Central memory CD8-positive, alpha-beta T cell (primary cell): Measurements from ENCODE around the gene ITGA3.

Experiments
- ATAC-seq: fragments of 150-1000 bp; cut with Tn5 transposase; replicated peaks from 2 replicates; pipeline ENCODE4 v1.10.0; 2022; ENCODE audit warnings: mild to moderate bottlenecking, moderate FRiP score, moderate number of reproducible peaks; ENCODE audit not compliant: poor library complexity, severe bottlenecking; ENCODE audit errors: extremely low read depth
- DNase-seq, 2 donors: peaks; one replicate each; pipeline ENCODE4 v3.0.0; 2021; ENCODE audit warnings: low spot score in 2 of 2
- H3K27ac Mint-ChIP-seq: one replicate; pipeline ENCODE4 v1.8.0; 2022; ENCODE audit warnings: low read depth, mild to moderate bottlenecking, moderate library complexity, mixed read lengths
- H3K27me3 Mint-ChIP-seq: one replicate; pipeline ENCODE4 v1.8.0; 2022; ENCODE audit warnings: mixed read lengths
- H3K36me3 Mint-ChIP-seq: one replicate; pipeline ENCODE4 v1.8.0; 2022; ENCODE audit warnings: mild to moderate bottlenecking, moderate library complexity, mixed read lengths; ENCODE audit not compliant: insufficient read depth
- H3K4me1 Mint-ChIP-seq: one replicate; pipeline ENCODE4 v1.8.0; 2022; ENCODE audit warnings: mixed read lengths
- H3K4me3 Mint-ChIP-seq: one replicate; pipeline ENCODE4 v1.8.0; 2022; ENCODE audit warnings: mild to moderate bottlenecking, moderate library complexity, mixed read lengths
- H3K9me3 Mint-ChIP-seq: one replicate; pipeline ENCODE4 v1.8.0; 2022; ENCODE audit warnings: mixed read lengths

Gene ITGA3

GRCh38 chr17:50050431-50051032 lies 5.4 kb upstream of the ITGA3 start:
- H3K4me1 Mint-ChIP-seq: peaks cover 15% of the 10 kb centered on the region

DNA sequence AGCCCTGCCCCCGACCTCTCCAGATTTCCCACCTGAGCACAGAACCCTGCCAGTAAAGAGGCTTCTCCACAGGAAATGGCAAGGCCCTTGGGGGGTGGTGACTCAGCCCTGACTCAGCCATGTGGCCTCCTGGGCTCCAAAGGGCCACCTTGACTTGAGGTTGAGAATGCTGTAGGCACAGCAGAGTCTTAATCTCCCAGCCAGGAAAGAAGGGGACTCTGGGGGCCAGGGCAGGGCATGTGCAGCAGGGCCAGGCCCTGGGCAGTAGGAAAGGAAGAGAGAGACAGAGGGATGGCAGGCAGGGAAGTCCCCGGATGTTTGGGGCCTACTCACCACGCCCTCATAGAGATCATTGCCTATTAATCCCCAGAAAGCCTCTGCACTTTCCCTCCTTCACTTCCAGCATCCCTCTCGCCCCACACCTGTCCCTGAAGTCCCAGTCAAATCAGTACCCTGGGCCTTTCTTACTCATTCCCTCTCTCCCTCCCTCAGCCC lies 4.8 kb upstream of the ITGA3 start:
- ATAC-seq: no peak
- Mint-ChIP-seq H3K4me3 (no peak overlapping the region), H3K27ac (no peak overlapping the region), H3K36me3 (no peaks in the 10 kb centered on the region), H3K4me1 (peaks cover 18% of the 10 kb centered on the region), H3K9me3 (no peaks in the 10 kb centered on the region), H3K27me3 (peaks cover 6% of the 10 kb centered on the region)
- DNase-seq: no peak

More at GRCh38 chr17:50050431-50051032, 5.4 kb upstream of the ITGA3 start:
- DNase-seq: no peak
- Mint-ChIP-seq H3K27ac (no peak overlapping the region), H3K27me3 (peaks cover 6% of the 10 kb centered on the region), H3K36me3 (no peaks in the 10 kb centered on the region), H3K4me3 (no peak overlapping the region), H3K9me3 (no peaks in the 10 kb centered on the region)
- no peak for ATAC-seq

- H3K27me3 Mint-ChIP-seq: peaks cover 6% of the 10 kb centered on the region
- H3K4me1 Mint-ChIP-seq: peaks cover 18% of the 10 kb centered on the region
- H3K4me3 Mint-ChIP-seq: no peak overlapping the region
- H3K27ac Mint-ChIP-seq: no peak overlapping the region
- DNase-seq (no peak), ATAC-seq (no peak)
- H3K9me3 Mint-ChIP-seq: no peaks in the 10 kb centered on the region
- H3K36me3 Mint-ChIP-seq: no peaks in the 10 kb centered on the region
Observed at GRCh38 chr17:50051606-50052005, 4.3 kb upstream of the ITGA3 start.

DNA sequence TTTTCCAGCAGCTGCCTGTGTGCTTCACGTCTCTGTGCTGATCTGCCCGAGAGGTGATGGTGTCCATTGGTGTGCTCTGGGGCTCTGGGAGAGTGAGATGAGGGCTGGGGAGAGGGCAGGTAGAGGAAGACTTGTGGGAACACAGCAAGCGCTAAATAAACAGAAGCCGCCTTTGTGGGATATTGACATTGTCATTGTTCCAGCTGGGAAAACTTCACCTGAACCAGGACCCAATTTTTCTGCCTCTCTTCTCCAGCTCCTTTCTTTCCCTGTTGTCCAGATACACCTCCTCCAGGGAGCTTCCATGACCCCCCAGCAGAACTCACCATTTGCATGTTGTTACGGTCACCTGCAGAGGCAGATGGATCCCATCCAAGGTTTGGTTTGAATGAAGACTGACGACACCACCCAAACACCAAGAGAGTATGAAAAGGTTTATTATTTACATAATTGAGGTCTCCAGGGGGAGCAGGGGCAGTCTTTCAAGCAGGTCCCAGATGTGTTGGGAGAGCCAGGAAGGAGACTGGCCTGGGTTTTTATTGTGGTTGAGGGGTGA lies 3.6 kb upstream of the ITGA3 start:
- no peaks in the 10 kb centered on the region for H3K27me3 Mint-ChIP-seq

GRCh38 chr17:50052822-50053653 lies 2.9 kb upstream of the ITGA3 start:
- ATAC-seq: no peak

More for the DNA sequence above, 3.6 kb upstream of the ITGA3 start:
- Mint-ChIP-seq H3K27ac (no peak overlapping the region), H3K4me3 (no peak overlapping the region), H3K9me3 (no peaks in the 10 kb centered on the region), H3K4me1 (peaks cover 18% of the 10 kb centered on the region), H3K36me3 (no peaks in the 10 kb centered on the region)
- ATAC-seq (no peak), DNase-seq (no peak)

GRCh38 chr17:50053654-50053960 lies 2.3 kb upstream of the ITGA3 start:
- H3K4me1 Mint-ChIP-seq: peaks cover 24% of the 10 kb centered on the region
- no peak overlapping the region for H3K4me3 Mint-ChIP-seq
- no peak for ATAC-seq
- no peak for DNase-seq
- no peaks in the 10 kb centered on the region for H3K9me3 Mint-ChIP-seq
- H3K36me3 Mint-ChIP-seq: no peaks in the 10 kb centered on the region
- H3K27me3 Mint-ChIP-seq: no peaks in the 10 kb centered on the region
- no peak overlapping the region for H3K27ac Mint-ChIP-seq

More at GRCh38 chr17:50052822-50053653, 2.9 kb upstream of the ITGA3 start:
- Mint-ChIP-seq H3K4me1 (peaks cover 23% of the 10 kb centered on the region), H3K9me3 (no peaks in the 10 kb centered on the region), H3K36me3 (no peaks in the 10 kb centered on the region), H3K27ac (no peak overlapping the region), H3K27me3 (no peaks in the 10 kb centered on the region), H3K4me3 (no peak overlapping the region)
- DNase-seq: no peak

- peak overlapping the region; percentile 69 for H3K27ac Mint-ChIP-seq
- no peaks in the 10 kb centered on the region for H3K36me3 Mint-ChIP-seq
- H3K4me1 Mint-ChIP-seq: peaks cover 24% of the 10 kb centered on the region
- H3K27me3 Mint-ChIP-seq: no peaks in the 10 kb centered on the region
- peak overlapping the region; percentile 88 for H3K4me3 Mint-ChIP-seq
- ATAC-seq: no peak
- DNase-seq: no peak
- no peaks in the 10 kb centered on the region for H3K9me3 Mint-ChIP-seq
Observed at GRCh38 chr17:50055055-50055425, 870 bp upstream of the ITGA3 start.

DNA sequence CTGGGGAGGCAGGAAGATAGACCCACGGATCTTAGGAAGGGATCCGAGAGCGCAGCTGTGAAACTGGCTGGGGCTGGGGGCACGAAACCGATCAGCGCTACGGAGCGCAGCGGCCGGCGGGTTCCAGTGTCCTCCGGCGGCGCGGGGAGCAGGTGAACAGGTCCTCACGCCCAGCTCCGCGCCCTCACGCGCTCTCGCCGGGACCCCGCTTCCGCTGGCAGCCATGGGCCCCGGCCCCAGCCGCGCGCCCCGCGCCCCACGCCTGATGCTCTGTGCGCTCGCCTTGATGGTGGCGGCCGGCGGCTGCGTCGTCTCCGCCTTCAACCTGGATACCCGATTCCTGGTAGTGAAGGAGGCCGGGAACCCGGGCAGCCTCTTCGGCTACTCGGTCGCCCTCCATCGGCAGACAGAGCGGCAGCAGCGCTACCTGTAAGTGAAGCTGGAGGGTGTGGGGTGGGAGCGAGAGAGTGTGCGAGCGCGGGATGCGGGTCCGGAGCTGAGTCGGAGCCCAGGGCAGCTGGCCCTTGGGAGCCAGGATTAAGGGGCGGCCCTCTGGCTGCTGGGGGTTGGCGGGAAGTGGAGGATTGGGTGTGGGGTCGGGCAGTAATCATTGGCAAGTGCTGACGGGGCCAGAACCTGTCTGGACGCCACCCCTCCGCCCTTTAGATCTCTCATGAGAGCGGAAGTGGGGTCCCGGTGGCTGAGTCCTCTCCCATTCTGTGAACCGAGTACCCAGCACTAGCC lies 479 bp downstream of the ITGA3 start:
- DNase-seq (peak in 1 of 2 donors; percentile 30), ATAC-seq (peak; percentile 65)
- Mint-ChIP-seq H3K27me3 (no peaks in the 10 kb centered on the region), H3K9me3 (no peaks in the 10 kb centered on the region), H3K36me3 (no peaks in the 10 kb centered on the region), H3K27ac (peak overlapping the region; percentile 44), H3K4me1 (peaks cover 19% of the 10 kb centered on the region), H3K4me3 (peak overlapping the region; percentile 88)

- peak overlapping the region; percentile 88 for H3K4me3 Mint-ChIP-seq
Observed at GRCh38 chr17:50056961-50057330, 1.0 kb downstream of the ITGA3 start.

GRCh38 chr17:50057521-50057991 lies 1.6 kb downstream of the ITGA3 start:
- Mint-ChIP-seq H3K9me3 (no peaks in the 10 kb centered on the region), H3K4me3 (peak overlapping the region; percentile 88), H3K27ac (peak overlapping the region; percentile 36), H3K36me3 (no peaks in the 10 kb centered on the region), H3K4me1 (peaks cover 16% of the 10 kb centered on the region), H3K27me3 (no peaks in the 10 kb centered on the region)
- ATAC-seq (no peak), DNase-seq (no peak)

More at GRCh38 chr17:50056961-50057330, 1.0 kb downstream of the ITGA3 start:
- peaks cover 16% of the 10 kb centered on the region for H3K4me1 Mint-ChIP-seq
- no peak for ATAC-seq
- DNase-seq: no peak
- H3K9me3 Mint-ChIP-seq: no peaks in the 10 kb centered on the region
- H3K27me3 Mint-ChIP-seq: no peaks in the 10 kb centered on the region
- no peaks in the 10 kb centered on the region for H3K36me3 Mint-ChIP-seq
- no peak overlapping the region for H3K27ac Mint-ChIP-seq

- Mint-ChIP-seq H3K4me3 (peak overlapping the region; percentile 88), H3K36me3 (no peaks in the 10 kb centered on the region), H3K27me3 (no peaks in the 10 kb centered on the region), H3K4me1 (peaks cover 16% of the 10 kb centered on the region), H3K27ac (no peak overlapping the region), H3K9me3 (no peaks in the 10 kb centered on the region)
- ATAC-seq: no peak
- no peak for DNase-seq
Observed at GRCh38 chr17:50058296-50058953, 2.5 kb downstream of the ITGA3 start.

DNA sequence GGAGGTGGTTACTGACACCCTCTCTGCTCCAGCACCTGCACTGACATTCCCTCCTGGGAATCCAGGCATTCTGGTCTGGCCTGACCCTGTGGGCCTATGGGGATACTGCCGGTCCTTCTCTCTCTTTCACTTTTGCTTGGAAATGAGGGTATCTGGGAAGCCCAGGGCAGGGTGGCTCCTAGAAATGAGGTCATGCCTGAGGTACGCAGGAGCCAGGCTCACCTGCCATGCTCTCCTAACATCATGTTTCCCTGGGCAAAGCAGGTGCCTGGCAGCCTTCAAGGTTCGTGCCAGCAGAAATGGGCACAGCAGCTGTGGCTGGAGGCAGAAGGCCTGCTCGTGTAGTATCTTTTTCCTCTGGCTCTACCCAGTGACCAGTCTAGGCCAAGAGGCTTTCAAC lies 3.3 kb downstream of the ITGA3 start:
- no peak overlapping the region for H3K27ac Mint-ChIP-seq
- H3K36me3 Mint-ChIP-seq: no peaks in the 10 kb centered on the region
- H3K4me1 Mint-ChIP-seq: peaks cover 16% of the 10 kb centered on the region
- DNase-seq (no peak), ATAC-seq (no peak)
- H3K9me3 Mint-ChIP-seq: no peaks in the 10 kb centered on the region
- no peak overlapping the region for H3K4me3 Mint-ChIP-seq
- no peaks in the 10 kb centered on the region for H3K27me3 Mint-ChIP-seq
